ENCODE measurements around the gene ANAPC7.

DNA sequence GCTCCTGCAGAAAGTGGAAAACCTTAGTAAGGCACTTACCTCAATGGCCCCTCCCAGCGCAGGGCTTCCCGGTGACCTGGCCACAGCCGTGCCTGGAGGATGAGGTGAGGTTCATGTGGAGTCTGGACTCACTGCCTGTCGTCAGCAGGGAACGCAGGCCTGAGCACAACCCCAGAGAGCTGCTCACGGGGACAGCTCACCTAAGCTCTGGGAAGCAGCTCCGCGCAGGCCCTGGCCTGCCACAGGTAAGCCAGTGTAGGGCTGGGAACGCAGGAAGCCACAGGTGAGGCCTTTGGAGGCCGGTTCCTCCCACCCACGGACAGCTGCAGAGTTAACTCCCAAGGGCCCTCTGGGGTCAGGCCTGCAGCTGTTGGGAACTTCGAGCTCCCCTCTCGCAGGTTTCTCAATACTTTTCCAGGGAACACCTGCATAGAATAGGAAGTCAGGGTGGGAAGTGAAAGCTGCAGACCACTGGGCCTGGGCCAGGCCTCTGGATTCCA, 32.7 kb downstream of the ANAPC7 start:
- TF ChIP-seq FOXM1 (IDR thresholded peaks at IDR 0.05; ENCODE audit: borderline replicate concordance) (no peak), SUZ12 (IDR thresholded peaks at IDR 0.05) (no peak), ZNF384 (IDR thresholded peaks at IDR 0.05) (no peak), FOXK2 (IDR thresholded peaks at IDR 0.05) (no peak), NFRKB (IDR thresholded peaks at IDR 0.05) (no peak), SP1 (IDR thresholded peaks at IDR 0.05) (no peak), CTBP1 (IDR thresholded peaks at IDR 0.05; ENCODE audit: borderline replicate concordance) (no peak), ELF4 (IDR thresholded peaks at IDR 0.05) (no peak), TARDBP (IDR thresholded peaks at IDR 0.05) (no peak)
- TF ChIP-seq, protein P1, sequence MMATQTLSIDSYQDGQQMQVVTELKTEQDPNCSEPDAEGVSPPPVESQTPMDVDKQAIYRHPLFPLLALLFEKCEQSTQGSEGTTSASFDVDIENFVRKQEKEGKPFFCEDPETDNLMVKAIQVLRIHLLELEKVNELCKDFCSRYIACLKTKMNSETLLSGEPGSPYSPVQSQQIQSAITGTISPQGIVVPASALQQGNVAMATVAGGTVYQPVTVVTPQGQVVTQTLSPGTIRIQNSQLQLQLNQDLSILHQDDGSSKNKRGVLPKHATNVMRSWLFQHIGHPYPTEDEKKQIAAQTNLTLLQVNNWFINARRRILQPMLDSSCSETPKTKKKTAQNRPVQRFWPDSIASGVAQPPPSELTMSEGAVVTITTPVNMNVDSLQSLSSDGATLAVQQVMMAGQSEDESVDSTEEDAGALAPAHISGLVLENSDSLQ (IDR thresholded peaks at IDR 0.05) = no peak

All from HEK293T (cell line).